HG03196 (cell line): ENCODE results near the gene TBC1D19.

Experiments used
- ATAC-seq: cut with Tn5 transposase; IDR thresholded peaks from one replicate; pipeline ENCODE4 v1.9.1; 2021; ENCODE audit not compliant: unreplicated experiment

TBC1D19 gene

GRCh38 chr4:26729547-26729946 is 145.7 kb downstream of the TBC1D19 start:
- no peak for ATAC-seq

GRCh38 chr4:26731351-26732035 is 147.6 kb downstream of the TBC1D19 start:
- peak; percentile 86 for ATAC-seq

GRCh38 chr4:26732356-26732755 is 148.5 kb downstream of the TBC1D19 start:
- no peak for ATAC-seq

- no peak for ATAC-seq
Observed at GRCh38 chr4:26736621-26737020, 152.7 kb downstream of the TBC1D19 start.

- ATAC-seq = no peak
Observed at GRCh38 chr4:26737385-26737784, 153.5 kb downstream of the TBC1D19 start.

GRCh38 chr4:26741491-26741871 is 157.6 kb downstream of the TBC1D19 start:
- no peak for ATAC-seq

GRCh38 chr4:26746802-26747213 is 162.9 kb downstream of the TBC1D19 start:
- peak; percentile 98 for ATAC-seq

- ATAC-seq = no peak
Observed at GRCh38 chr4:26748811-26749210, 164.9 kb downstream of the TBC1D19 start.

GRCh38 chr4:26749867-26750266 is 166.0 kb downstream of the TBC1D19 start:
- no peak for ATAC-seq

- no peak for ATAC-seq
Observed at GRCh38 chr4:26751004-26751403, 167.1 kb downstream of the TBC1D19 start.

GRCh38 chr4:26751838-26752237 is 168.0 kb downstream of the TBC1D19 start:
- ATAC-seq = peak; percentile 92

- ATAC-seq = no peak
Observed at GRCh38 chr4:26753187-26753586, 169.3 kb downstream of the TBC1D19 start.

- no peak for ATAC-seq
Observed at GRCh38 chr4:26753617-26754016, 169.7 kb downstream of the TBC1D19 start.

- ATAC-seq = no peak
Observed at GRCh38 chr4:26757751-26758150, 173.9 kb downstream of the TBC1D19 start.

GRCh38 chr4:26758899-26759298 is 175.0 kb downstream of the TBC1D19 start:
- no peak for ATAC-seq

- no peak for ATAC-seq
Observed at GRCh38 chr4:26762650-26763049, 178.8 kb downstream of the TBC1D19 start.

- no peak for ATAC-seq
Observed at GRCh38 chr4:26763063-26763462, 179.2 kb downstream of the TBC1D19 start.

- no peak for ATAC-seq
Observed at GRCh38 chr4:26763648-26764047, 179.8 kb downstream of the TBC1D19 start.

- ATAC-seq = no peak
Observed at GRCh38 chr4:26764231-26764630, 180.3 kb downstream of the TBC1D19 start.

- ATAC-seq = no peak
Observed at GRCh38 chr4:26765515-26765914, 181.6 kb downstream of the TBC1D19 start.

- ATAC-seq = no peak
Observed at GRCh38 chr4:26766141-26766540, 182.3 kb downstream of the TBC1D19 start.

- ATAC-seq = no peak
Observed at GRCh38 chr4:26772096-26772873, 188.4 kb downstream of the TBC1D19 start.
